ENCODE data around the gene SNED1.

SNED1 gene

GRCh38 chr2:240960971-240961876, 37.2 kb upstream of the SNED1 start:
- peaks cover 6% of the 10 kb centered on the region for H3K27me3 ChIP-seq (replicated peaks; ENCODE audit: control insufficient read depth, insufficient read depth, low read length, poor library complexity, severe bottlenecking)
- H3K4me3 ChIP-seq (ENCODE audit: insufficient read depth, low read depth, low read length, poor library complexity, severe bottlenecking), result no peak overlapping the region
- no peaks in the 10 kb centered on the region for H3K4me1 ChIP-seq (ENCODE audit: control insufficient read depth, insufficient read depth, low read length, poor library complexity, severe bottlenecking)
- no peaks in the 10 kb centered on the region for H3K9me3 ChIP-seq (ENCODE audit: control insufficient read depth, low read length)
- DNase-seq, result no peak
- no peak overlapping the region for H3K27ac ChIP-seq (ENCODE audit: insufficient read depth, low read length, poor library complexity, severe bottlenecking)
- H3K36me3 ChIP-seq (ENCODE audit: control insufficient read depth, insufficient read depth, low read length), result no peaks in the 10 kb centered on the region

- peaks cover under 1% of the 10 kb centered on the region for H3K27me3 ChIP-seq (replicated peaks; ENCODE audit: control insufficient read depth, insufficient read depth, low read length, poor library complexity, severe bottlenecking)
- H3K4me1 ChIP-seq (ENCODE audit: control insufficient read depth, insufficient read depth, low read length, poor library complexity, severe bottlenecking), result no peaks in the 10 kb centered on the region
These were observed 36.5 kb upstream of the SNED1 start for GRCh38 chr2:240961910-240962299.

GRCh38 chr2:240962300-240963064, 35.9 kb upstream of the SNED1 start:
- no peaks in the 10 kb centered on the region for H3K9me3 ChIP-seq (ENCODE audit: control insufficient read depth, low read length)
- H3K4me3 ChIP-seq (ENCODE audit: insufficient read depth, low read depth, low read length, poor library complexity, severe bottlenecking), result no peak overlapping the region
- DNase-seq, result no peak
- no peaks in the 10 kb centered on the region for H3K4me1 ChIP-seq (ENCODE audit: control insufficient read depth, insufficient read depth, low read length, poor library complexity, severe bottlenecking)
- H3K36me3 ChIP-seq (ENCODE audit: control insufficient read depth, insufficient read depth, low read length), result no peaks in the 10 kb centered on the region
- no peak overlapping the region for H3K27ac ChIP-seq (ENCODE audit: insufficient read depth, low read length, poor library complexity, severe bottlenecking)
- no peaks in the 10 kb centered on the region for H3K27me3 ChIP-seq (replicated peaks; ENCODE audit: control insufficient read depth, insufficient read depth, low read length, poor library complexity, severe bottlenecking)

More at GRCh38 chr2:240961910-240962299, 36.5 kb upstream of the SNED1 start:
- no peak overlapping the region for H3K27ac ChIP-seq (ENCODE audit: insufficient read depth, low read length, poor library complexity, severe bottlenecking)
- H3K4me3 ChIP-seq (ENCODE audit: insufficient read depth, low read depth, low read length, poor library complexity, severe bottlenecking), result no peak overlapping the region
- no peaks in the 10 kb centered on the region for H3K9me3 ChIP-seq (ENCODE audit: control insufficient read depth, low read length)
- H3K36me3 ChIP-seq (ENCODE audit: control insufficient read depth, insufficient read depth, low read length), result no peaks in the 10 kb centered on the region
- DNase-seq, result no peak

- Histone ChIP-seq H3K9me3 (ENCODE audit: control insufficient read depth, low read length) (no peaks in the 10 kb centered on the region), H3K4me3 (ENCODE audit: insufficient read depth, low read depth, low read length, poor library complexity, severe bottlenecking) (no peak overlapping the region), H3K27ac (ENCODE audit: insufficient read depth, low read length, poor library complexity, severe bottlenecking) (no peak overlapping the region), H3K4me1 (ENCODE audit: control insufficient read depth, insufficient read depth, low read length, poor library complexity, severe bottlenecking) (no peaks in the 10 kb centered on the region), H3K27me3 (replicated peaks; ENCODE audit: control insufficient read depth, insufficient read depth, low read length, poor library complexity, severe bottlenecking) (no peaks in the 10 kb centered on the region), H3K36me3 (ENCODE audit: control insufficient read depth, insufficient read depth, low read length) (no peaks in the 10 kb centered on the region)
- no peak for DNase-seq
These were observed 35.2 kb upstream of the SNED1 start for GRCh38 chr2:240963065-240963867.

GRCh38 chr2:240963868-240964703, 34.3 kb upstream of the SNED1 start:
- no peak overlapping the region for H3K27ac ChIP-seq (ENCODE audit: insufficient read depth, low read length, poor library complexity, severe bottlenecking)
- no peaks in the 10 kb centered on the region for H3K9me3 ChIP-seq (ENCODE audit: control insufficient read depth, low read length)
- H3K4me3 ChIP-seq (ENCODE audit: insufficient read depth, low read depth, low read length, poor library complexity, severe bottlenecking), result no peak overlapping the region
- H3K27me3 ChIP-seq (replicated peaks; ENCODE audit: control insufficient read depth, insufficient read depth, low read length, poor library complexity, severe bottlenecking), result no peaks in the 10 kb centered on the region
- H3K36me3 ChIP-seq (ENCODE audit: control insufficient read depth, insufficient read depth, low read length), result no peaks in the 10 kb centered on the region
- H3K4me1 ChIP-seq (ENCODE audit: control insufficient read depth, insufficient read depth, low read length, poor library complexity, severe bottlenecking), result no peaks in the 10 kb centered on the region
- no peak for DNase-seq

GRCh38 chr2:240964704-240965295, 33.6 kb upstream of the SNED1 start:
- Histone ChIP-seq H3K27me3 (replicated peaks; ENCODE audit: control insufficient read depth, insufficient read depth, low read length, poor library complexity, severe bottlenecking) (no peaks in the 10 kb centered on the region), H3K4me1 (ENCODE audit: control insufficient read depth, insufficient read depth, low read length, poor library complexity, severe bottlenecking) (no peaks in the 10 kb centered on the region), H3K9me3 (ENCODE audit: control insufficient read depth, low read length) (no peaks in the 10 kb centered on the region), H3K4me3 (ENCODE audit: insufficient read depth, low read depth, low read length, poor library complexity, severe bottlenecking) (no peak overlapping the region), H3K36me3 (ENCODE audit: control insufficient read depth, insufficient read depth, low read length) (no peaks in the 10 kb centered on the region), H3K27ac (ENCODE audit: insufficient read depth, low read length, poor library complexity, severe bottlenecking) (no peak overlapping the region)
- DNase-seq, result no peak

- H3K27me3 ChIP-seq (replicated peaks; ENCODE audit: control insufficient read depth, insufficient read depth, low read length, poor library complexity, severe bottlenecking), result no peaks in the 10 kb centered on the region
- no peaks in the 10 kb centered on the region for H3K36me3 ChIP-seq (ENCODE audit: control insufficient read depth, insufficient read depth, low read length)
- H3K4me1 ChIP-seq (ENCODE audit: control insufficient read depth, insufficient read depth, low read length, poor library complexity, severe bottlenecking), result no peaks in the 10 kb centered on the region
- DNase-seq, result no peak
- no peaks in the 10 kb centered on the region for H3K9me3 ChIP-seq (ENCODE audit: control insufficient read depth, low read length)
- no peak overlapping the region for H3K4me3 ChIP-seq (ENCODE audit: insufficient read depth, low read depth, low read length, poor library complexity, severe bottlenecking)
- no peak overlapping the region for H3K27ac ChIP-seq (ENCODE audit: insufficient read depth, low read length, poor library complexity, severe bottlenecking)
These were observed 33.0 kb upstream of the SNED1 start for GRCh38 chr2:240965296-240965904.

- H3K4me1 ChIP-seq (ENCODE audit: control insufficient read depth, insufficient read depth, low read length, poor library complexity, severe bottlenecking), result no peaks in the 10 kb centered on the region
- H3K4me3 ChIP-seq (ENCODE audit: insufficient read depth, low read depth, low read length, poor library complexity, severe bottlenecking), result no peak overlapping the region
- no peak overlapping the region for H3K27ac ChIP-seq (ENCODE audit: insufficient read depth, low read length, poor library complexity, severe bottlenecking)
- no peaks in the 10 kb centered on the region for H3K9me3 ChIP-seq (ENCODE audit: control insufficient read depth, low read length)
- no peak for DNase-seq
- H3K27me3 ChIP-seq (replicated peaks; ENCODE audit: control insufficient read depth, insufficient read depth, low read length, poor library complexity, severe bottlenecking), result no peaks in the 10 kb centered on the region
- no peaks in the 10 kb centered on the region for H3K36me3 ChIP-seq (ENCODE audit: control insufficient read depth, insufficient read depth, low read length)
These were observed 32.4 kb upstream of the SNED1 start for GRCh38 chr2:240965905-240966456.

Data from effector memory CD4-positive, alpha-beta T cell (primary cell).